ENCODE measurements around the gene UBR1. TPM values are rescaled to one million over a fixed set of nuclear protein-coding genes. Genes with fewer than 3 reads are reported as not detected.
"Not testable (repeated sequence)": the region's sequence is repeated elsewhere in the genome, so short reads cannot be mapped to it uniquely, and the experiment has no call there.

Gene UBR1
- total RNA-seq, 1 donor from 2014 or later, result 24.2 TPM

DNA sequence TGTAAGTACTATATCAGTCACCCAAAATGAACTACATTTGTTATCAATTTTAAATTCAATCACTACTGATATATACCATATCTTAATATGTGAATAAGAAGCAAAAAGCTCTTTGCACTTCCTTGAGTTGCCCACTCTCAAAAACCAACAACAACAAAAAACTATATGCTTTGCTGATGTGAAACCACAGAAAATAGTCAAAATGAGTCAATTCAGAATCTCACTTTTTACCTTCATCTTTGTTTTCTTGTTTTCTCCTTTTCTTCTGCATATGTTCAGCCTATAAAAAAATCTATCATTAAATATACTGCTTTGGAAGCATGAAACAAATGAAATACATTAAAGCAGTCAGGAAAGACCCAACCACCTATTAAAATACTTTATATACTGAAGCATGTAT, 80.7 kb downstream of the UBR1 start:
- no peaks in the 10 kb centered on the region for H3K9me3 ChIP-seq (replicated peaks)
- H3K36me3 ChIP-seq, result peaks cover 93% of the 10 kb centered on the region
- H3K27me3 ChIP-seq (ENCODE audit: low read depth), result no peaks in the 10 kb centered on the region
- TF ChIP-seq, protein P1, sequence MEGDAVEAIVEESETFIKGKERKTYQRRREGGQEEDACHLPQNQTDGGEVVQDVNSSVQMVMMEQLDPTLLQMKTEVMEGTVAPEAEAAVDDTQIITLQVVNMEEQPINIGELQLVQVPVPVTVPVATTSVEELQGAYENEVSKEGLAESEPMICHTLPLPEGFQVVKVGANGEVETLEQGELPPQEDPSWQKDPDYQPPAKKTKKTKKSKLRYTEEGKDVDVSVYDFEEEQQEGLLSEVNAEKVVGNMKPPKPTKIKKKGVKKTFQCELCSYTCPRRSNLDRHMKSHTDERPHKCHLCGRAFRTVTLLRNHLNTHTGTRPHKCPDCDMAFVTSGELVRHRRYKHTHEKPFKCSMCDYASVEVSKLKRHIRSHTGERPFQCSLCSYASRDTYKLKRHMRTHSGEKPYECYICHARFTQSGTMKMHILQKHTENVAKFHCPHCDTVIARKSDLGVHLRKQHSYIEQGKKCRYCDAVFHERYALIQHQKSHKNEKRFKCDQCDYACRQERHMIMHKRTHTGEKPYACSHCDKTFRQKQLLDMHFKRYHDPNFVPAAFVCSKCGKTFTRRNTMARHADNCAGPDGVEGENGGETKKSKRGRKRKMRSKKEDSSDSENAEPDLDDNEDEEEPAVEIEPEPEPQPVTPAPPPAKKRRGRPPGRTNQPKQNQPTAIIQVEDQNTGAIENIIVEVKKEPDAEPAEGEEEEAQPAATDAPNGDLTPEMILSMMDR (IDR thresholded peaks at IDR 0.05; ENCODE audit: borderline replicate concordance), result no peak
- no peaks in the 10 kb centered on the region for H3K4me1 ChIP-seq
- H3K27ac ChIP-seq (replicated peaks), result no peak overlapping the region
- no peak for DNase-seq
- intact Hi-C loops (cut with micrococcal nuclease), result no loop called here
- no peak overlapping the region for H3K4me3 ChIP-seq

DNA sequence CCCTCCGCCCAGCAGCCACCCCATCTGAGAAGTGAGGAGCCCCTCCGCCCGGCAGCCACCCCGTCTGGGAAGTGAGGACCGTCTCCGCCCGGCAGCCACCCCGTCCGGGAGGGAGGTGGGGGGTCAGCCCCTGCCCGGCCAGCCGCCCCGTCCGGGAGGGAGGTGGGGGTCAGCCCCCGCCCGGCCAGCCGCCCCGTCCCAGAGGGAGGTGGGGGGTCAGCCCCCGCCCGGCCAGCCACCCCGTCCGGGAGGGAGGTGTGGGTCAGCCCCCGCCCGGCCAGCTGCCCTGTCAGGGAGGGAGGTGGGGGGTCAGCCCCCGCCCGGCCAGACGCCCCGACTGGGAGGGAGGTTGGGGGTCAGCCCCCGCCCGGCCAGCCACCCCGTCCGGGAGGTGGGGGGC, 91.2 kb downstream of the UBR1 start:
- peaks cover 78% of the 10 kb centered on the region for H3K36me3 ChIP-seq
- intact Hi-C loops (cut with micrococcal nuclease); H3K27ac ChIP-seq (replicated peaks); H3K4me1 ChIP-seq; DNase-seq; H3K4me3 ChIP-seq; H3K27me3 ChIP-seq (ENCODE audit: low read depth); H3K9me3 ChIP-seq (replicated peaks): not testable (repeated sequence)

GRCh38 chr15:43009206-43009605, 96.6 kb downstream of the UBR1 start:
- Histone ChIP-seq H3K27me3 (ENCODE audit: low read depth) (no peaks in the 10 kb centered on the region), H3K9me3 (replicated peaks) (no peaks in the 10 kb centered on the region), H3K36me3 (peaks cover 60% of the 10 kb centered on the region), H3K4me3 (no peak overlapping the region), H3K4me1 (peaks cover 4% of the 10 kb centered on the region), H3K27ac (replicated peaks) (no peak overlapping the region)
- DNase-seq, result no peak
- TF ChIP-seq, protein P1 (IDR thresholded peaks at IDR 0.05; ENCODE audit: borderline replicate concordance), result no peak
- intact Hi-C loops (cut with micrococcal nuclease), result no loop called here

DNA sequence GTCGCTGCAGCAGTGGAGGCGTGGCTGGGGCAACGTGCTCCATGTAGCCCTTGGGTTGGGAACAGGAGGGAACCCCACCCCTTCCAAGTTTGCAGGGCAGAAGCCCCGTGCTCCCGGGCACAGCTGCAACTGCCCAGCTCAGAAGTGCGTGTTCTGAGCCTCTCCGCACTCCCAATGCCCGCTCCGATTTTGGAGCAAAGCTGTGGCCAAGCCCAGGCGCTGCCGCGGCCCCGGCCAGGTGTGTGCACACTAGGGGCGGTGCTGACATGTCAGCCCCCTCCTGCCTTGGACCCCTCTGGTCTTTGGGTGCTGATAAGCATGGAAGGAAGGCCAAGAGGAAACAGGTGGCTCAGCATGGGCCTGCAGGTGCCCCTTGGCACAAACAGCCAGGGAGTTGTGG, 97.7 kb downstream of the UBR1 start:
- H3K27ac ChIP-seq (replicated peaks), result no peak overlapping the region
- H3K27me3 ChIP-seq (ENCODE audit: low read depth), result no peaks in the 10 kb centered on the region
- H3K4me1 ChIP-seq, result peaks cover 4% of the 10 kb centered on the region
- TF ChIP-seq, protein P1 (IDR thresholded peaks at IDR 0.05; ENCODE audit: borderline replicate concordance), result no peak
- H3K36me3 ChIP-seq, result peaks cover 69% of the 10 kb centered on the region
- DNase-seq, result no peak
- H3K4me3 ChIP-seq, result no peak overlapping the region
- intact Hi-C loops (cut with micrococcal nuclease), result no loop called here
- H3K9me3 ChIP-seq (replicated peaks), result no peaks in the 10 kb centered on the region

DNA sequence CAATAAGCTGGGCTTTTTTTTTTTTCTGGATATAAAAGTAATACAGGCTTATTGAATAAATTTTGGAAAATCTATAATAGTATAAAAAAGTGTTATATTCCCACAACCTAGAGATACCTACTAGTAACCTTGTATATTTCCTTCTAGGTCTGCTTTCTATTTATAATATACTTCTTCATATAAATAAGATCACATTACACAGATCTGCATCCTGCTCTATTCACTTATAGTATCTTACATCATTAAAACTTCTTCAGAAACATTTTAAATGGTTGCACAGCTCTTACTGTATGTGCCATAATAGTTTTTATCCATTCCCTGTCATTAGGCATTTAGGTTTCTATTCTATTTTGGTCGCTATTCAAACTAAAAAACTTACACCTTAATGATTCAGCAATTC, 98.3 kb downstream of the UBR1 start:
- no peak overlapping the region for H3K27ac ChIP-seq (replicated peaks)
- peaks cover 4% of the 10 kb centered on the region for H3K4me1 ChIP-seq
- intact Hi-C loops (cut with micrococcal nuclease), result no loop called here
- DNase-seq, result no peak
- peaks cover 73% of the 10 kb centered on the region for H3K36me3 ChIP-seq
- no peaks in the 10 kb centered on the region for H3K9me3 ChIP-seq (replicated peaks)
- no peak overlapping the region for H3K4me3 ChIP-seq
- TF ChIP-seq, protein P1 (IDR thresholded peaks at IDR 0.05; ENCODE audit: borderline replicate concordance), result no peak
- no peaks in the 10 kb centered on the region for H3K27me3 ChIP-seq (ENCODE audit: low read depth)

DNA sequence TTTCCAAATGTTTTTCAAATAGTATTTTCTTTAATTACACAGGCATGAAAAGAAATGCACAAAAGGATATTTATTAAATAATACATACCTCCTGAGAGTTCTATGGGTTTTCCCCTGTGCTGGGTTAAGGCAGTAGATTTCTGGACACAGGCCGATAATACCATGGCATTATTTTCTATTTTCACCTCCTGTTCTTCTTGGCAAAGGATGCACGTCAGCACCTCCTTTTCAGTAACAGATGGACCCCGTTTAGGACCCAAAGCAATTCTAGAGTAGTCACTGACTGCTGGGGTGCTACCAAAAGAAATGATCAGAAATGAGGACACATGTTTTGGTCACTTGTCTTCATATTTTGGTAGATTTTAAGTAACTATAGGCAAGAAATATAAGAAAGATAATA, 98.8 kb downstream of the UBR1 start:
- intact Hi-C loops (cut with micrococcal nuclease), result no loop called here
- H3K9me3 ChIP-seq (replicated peaks), result no peaks in the 10 kb centered on the region
- H3K27ac ChIP-seq (replicated peaks), result no peak overlapping the region
- DNase-seq, result no peak
- peaks cover 4% of the 10 kb centered on the region for H3K4me1 ChIP-seq
- H3K27me3 ChIP-seq (ENCODE audit: low read depth), result no peaks in the 10 kb centered on the region
- TF ChIP-seq, protein P1 (IDR thresholded peaks at IDR 0.05; ENCODE audit: borderline replicate concordance), result no peak
- peaks cover 75% of the 10 kb centered on the region for H3K36me3 ChIP-seq
- H3K4me3 ChIP-seq, result no peak overlapping the region

- H3K27me3 ChIP-seq (ENCODE audit: low read depth); H3K27ac ChIP-seq (replicated peaks); H3K9me3 ChIP-seq (replicated peaks); H3K4me1 ChIP-seq; H3K4me3 ChIP-seq; intact Hi-C loops (cut with micrococcal nuclease); DNase-seq: not testable (repeated sequence)
- peaks cover 59% of the 10 kb centered on the region for H3K36me3 ChIP-seq
Observed at GRCh38 chr15:43004886-43005595, 100.8 kb downstream of the UBR1 start.

Measured in left ventricle myocardium inferior (tissue), 1 donor.